Transverse colon (tissue), 4 donors: ENCODE measurements around the gene TGIF2.

Experiments
- CTCF ChIP-seq, 5 experiments: fragments of 200-600 bp in 3 of 5; fragments of 450-650 bp in 2 of 5; sonication (generic) in 3 of 5; IDR thresholded peaks; 1 replicate in 2 of 5; 2 replicates in 3 of 5; pipeline ENCODE4 v1.5.1; 2016 to 2017; ENCODE audit warnings: antibody characterized with exemption in 5 of 5, inconsistent platforms in 3 of 5, mild to moderate bottlenecking in 2 of 5, moderate library complexity in 1 of 5
- EP300 ChIP-seq: sonication (generic); formaldehyde crosslinking; IDR thresholded peaks from one replicate; pipeline ENCODE4 v1.6.1; 2017; ENCODE audit warnings: antibody characterized with exemption, low read depth
- POLR2A ChIP-seq: fragments of 450-650 bp; IDR thresholded peaks from one replicate; pipeline ENCODE4 v1.6.1; 2016; ENCODE audit warnings: antibody characterized with exemption, mild to moderate bottlenecking, moderate library complexity
- POLR2AphosphoS5 ChIP-seq, 3 donors: sonication (generic); formaldehyde crosslinking; IDR thresholded peaks; one replicate each; pipeline ENCODE4 v1.6.1; 2016; ENCODE audit warnings: antibody characterized with exemption in 3 of 3

GRCh38 chr20:36629719-36630681, 56.6 kb downstream of the TGIF2 start:
- TF ChIP-seq POLR2A: no peak
- TF ChIP-seq CTCF (IDR thresholded peaks at IDR 0.05): no peak
- TF ChIP-seq POLR2AphosphoS5 (IDR thresholded peaks at IDR 0.05): no peak
- TF ChIP-seq EP300: no peak
